ENCODE measurements around the gene COCH. TPM values are rescaled to one million over a fixed set of nuclear protein-coding genes. Genes with fewer than 3 reads are reported as not detected.
"Not testable (repeated sequence)": the region's sequence is repeated elsewhere in the genome, so short reads cannot be mapped to it uniquely, and the experiment has no call there.

Gene COCH
- total RNA-seq, 2 donors from 2014 or later, result 3.1 to 4.4 TPM

GRCh38 chr14:30907659-30908057 lies 33.3 kb downstream of the COCH start:
- ATAC-seq, result no peak
- DNase-seq, result no peak
- intact Hi-C loops (cut with DNase I, micrococcal nuclease), result no loop called here

DNA sequence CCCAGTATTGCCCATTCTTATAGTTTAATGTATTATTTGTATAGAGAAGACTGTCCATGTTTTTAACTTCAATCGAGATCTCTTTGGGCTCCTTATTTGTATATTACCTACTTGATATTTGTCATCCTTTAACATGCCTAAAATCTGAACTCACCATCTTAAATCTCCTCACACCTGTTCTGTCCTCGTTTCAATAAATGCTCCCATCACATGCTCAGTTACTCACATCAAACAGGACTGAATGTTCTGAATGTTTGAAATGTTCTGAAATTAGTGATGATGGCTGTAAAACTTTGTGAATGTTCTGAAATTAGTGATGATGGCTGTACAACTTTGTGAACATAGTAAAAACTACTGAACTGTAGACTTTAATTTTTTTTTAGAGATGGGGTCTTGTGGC lies 34.5 kb downstream of the COCH start:
- intact Hi-C loops (cut with DNase I, micrococcal nuclease), result no loop called here
- DNase-seq (no peak), ATAC-seq (no peak)

DNA sequence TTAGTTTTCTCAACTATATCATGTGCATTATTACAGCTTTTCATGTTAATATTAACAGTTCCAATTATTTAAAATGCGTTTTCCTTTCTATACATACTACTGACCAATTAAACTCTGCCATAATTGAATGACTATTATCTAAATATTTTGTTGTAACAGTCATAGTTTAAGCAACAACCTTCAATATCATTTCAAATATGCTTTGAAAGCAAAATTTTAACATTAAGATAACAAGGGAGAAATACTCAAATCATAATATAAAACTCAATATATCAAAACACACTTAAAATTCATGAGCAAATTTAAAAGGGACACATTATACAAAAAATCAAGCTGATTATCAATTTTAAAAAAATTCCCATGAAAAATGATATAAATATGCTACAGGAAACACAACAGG lies 40.5 kb downstream of the COCH start:
- intact Hi-C loops (cut with DNase I, micrococcal nuclease), result no loop called here
- ATAC-seq (no peak), DNase-seq (no peak)

- intact Hi-C loops (cut with DNase I, micrococcal nuclease), result no loop called here
- no peak for ATAC-seq
- DNase-seq, result no peak
These were observed 41.2 kb downstream of the COCH start for GRCh38 chr14:30915596-30915995.

GRCh38 chr14:30921305-30921704 lies 46.9 kb downstream of the COCH start:
- intact Hi-C loops (cut with DNase I, micrococcal nuclease), result no loop called here
- ATAC-seq, result no peak
- DNase-seq, result no peak

DNA sequence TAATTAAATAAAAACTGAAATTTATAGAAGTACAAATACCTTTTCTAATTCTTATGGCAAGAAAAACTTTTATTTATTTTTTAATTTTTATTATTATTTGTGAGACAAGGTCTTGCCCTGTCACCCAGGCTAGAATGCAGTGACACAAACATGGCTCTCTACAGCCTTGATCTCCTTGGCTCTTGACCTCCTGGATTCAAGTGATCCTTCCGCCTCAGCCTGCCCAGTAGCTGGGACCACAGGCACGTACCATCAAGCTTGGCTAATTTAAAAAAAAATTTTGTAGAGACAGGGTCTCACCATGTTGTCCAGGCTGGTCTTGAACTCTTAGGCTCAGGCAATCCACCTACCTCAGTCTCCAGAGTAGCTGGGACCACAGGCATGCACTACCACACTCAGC lies 47.4 kb downstream of the COCH start:
- ATAC-seq, result no peak
- intact Hi-C loops (cut with DNase I, micrococcal nuclease), result no loop called here
- DNase-seq, result no peak

DNA sequence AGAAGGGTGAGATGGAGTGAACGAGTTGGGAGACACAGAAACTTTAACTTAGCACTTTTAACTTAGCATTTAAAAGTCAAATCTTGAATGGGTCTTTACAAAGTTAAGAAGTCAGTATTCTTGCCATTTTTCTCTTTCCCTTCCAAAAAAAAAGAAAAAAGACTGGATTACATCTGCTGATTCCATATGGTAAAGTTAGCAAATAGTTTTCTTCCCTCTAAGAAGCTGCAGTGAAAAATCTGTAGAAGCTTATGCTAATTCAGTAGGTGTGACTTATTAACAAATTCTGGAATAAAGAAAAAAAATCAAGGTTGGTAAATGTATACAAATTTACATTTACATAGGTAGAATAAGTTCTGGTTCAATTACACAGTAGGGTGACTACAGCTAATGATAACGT lies 50.9 kb downstream of the COCH start:
- intact Hi-C loops (cut with DNase I, micrococcal nuclease), result no loop called here
- ATAC-seq, result no peak
- no peak for DNase-seq

DNA sequence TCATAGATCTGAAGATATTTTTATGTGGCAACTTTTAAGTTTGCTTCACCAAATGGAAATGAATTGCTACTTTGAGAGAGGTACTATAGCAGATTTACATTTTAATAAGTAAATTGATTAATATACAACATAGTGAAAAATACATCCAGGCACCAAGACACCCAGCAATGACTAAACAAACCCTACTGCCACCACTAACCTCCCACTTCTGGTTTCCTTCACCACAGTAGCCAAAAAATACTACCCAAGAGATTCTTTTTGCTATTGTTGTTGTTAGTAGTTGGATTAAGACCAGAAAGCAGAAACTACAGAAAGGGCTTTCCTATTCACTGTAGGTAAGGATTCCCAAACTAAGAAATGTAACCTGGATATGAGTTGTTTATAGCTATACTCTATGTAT lies 54.1 kb downstream of the COCH start:
- intact Hi-C loops (cut with DNase I, micrococcal nuclease), result no loop called here

DNA sequence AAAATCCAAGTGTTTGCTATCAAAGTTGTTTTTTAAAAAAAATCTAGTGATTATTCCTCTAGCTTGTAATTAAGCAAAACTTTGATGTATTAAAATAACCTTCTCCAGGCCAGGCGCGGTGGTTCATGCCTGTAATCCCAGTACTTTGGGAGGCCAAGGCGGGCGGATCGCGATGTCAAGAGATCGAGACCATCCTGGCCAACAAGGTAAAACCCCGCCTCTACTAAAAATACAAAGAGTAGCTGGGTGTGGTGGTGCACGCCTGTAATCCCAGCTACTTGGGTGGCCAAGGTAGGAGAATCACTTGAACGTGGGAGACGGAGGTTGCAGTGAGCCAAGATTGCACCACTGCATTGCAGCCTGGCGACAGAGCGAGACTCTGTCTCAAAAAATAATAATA lies 59.6 kb downstream of the COCH start:
- DNase-seq; ATAC-seq; intact Hi-C loops (cut with DNase I, micrococcal nuclease): not testable (repeated sequence)

More for the DNA sequence above, 54.1 kb downstream of the COCH start:
- ATAC-seq, result no peak
- no peak for DNase-seq

DNA sequence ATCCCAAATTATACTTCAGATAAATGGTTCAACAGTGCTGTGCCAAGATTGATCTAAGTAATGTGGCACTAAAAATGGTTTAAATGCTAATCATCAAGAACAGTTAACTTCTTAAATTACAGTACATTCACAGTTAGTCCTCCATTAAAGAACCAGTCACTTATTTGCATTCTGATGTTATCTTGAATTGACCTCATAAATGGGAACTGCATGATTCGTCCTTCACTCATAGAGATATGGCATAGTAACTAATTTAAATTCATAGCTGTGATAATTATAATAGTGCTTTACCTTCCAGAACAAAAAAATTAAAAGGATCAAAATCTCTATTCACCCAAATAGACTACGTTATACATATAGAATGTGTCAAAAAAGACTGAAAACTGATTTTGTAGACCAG lies 61.1 kb downstream of the COCH start:
- intact Hi-C loops (cut with DNase I, micrococcal nuclease), result no loop called here
- ATAC-seq (no peak), DNase-seq (no peak)

GRCh38 chr14:30938617-30939016 lies 64.3 kb downstream of the COCH start:
- intact Hi-C loops (cut with DNase I, micrococcal nuclease), result no loop called here
- DNase-seq, result no peak
- no peak for ATAC-seq

Other genes with a start within 250 kb of the COCH start
- gene AP4S1, start 151.1 kb downstream of the COCH start, total RNA-seq, result 1 to 10 TPM; 4.9 to 5.0 TPM
- 10 to 100 TPM; 43.3 to 48.0 TPM for gene STRN3, start 151.8 kb downstream of the COCH start, total RNA-seq

Measured in left colon (tissue), 2 donors.